ENCODE results near the gene CLEC2A. TPM values are rescaled to one million over a fixed set of nuclear protein-coding genes. Genes with fewer than 3 reads are reported as not detected.

Gene CLEC2A
- total and polyA plus RNA-seq, 2 donors (not counting 3 experiments of a cell fraction or from before 2014, with no cell fraction given): not detected

GRCh38 chr12:9897535-9897934, 34.6 kb downstream of the CLEC2A start:
- Histone ChIP-seq H3K79me2 (ENCODE audit: control insufficient read depth, insufficient read depth, low read length) (no peaks in the 10 kb centered on the region), H3K27me3 (ENCODE audit: control insufficient read depth in 2 of 2, insufficient read depth in 2 of 2, low read length in 2 of 2) (peaks cover 8% of the 10 kb centered on the region in 2 experiments), H3K9me3 (replicated peaks; ENCODE audit: control insufficient read depth, insufficient read depth, low read length) (no peaks in the 10 kb centered on the region), H3K4me2 (ENCODE audit: insufficient read depth, low read length) (no peak overlapping the region), H3K4me1 (ENCODE audit: control insufficient read depth, extremely low read depth, insufficient read depth, low read length) (no peaks in the 10 kb centered on the region), H3K4me3 (replicated peaks in 1 of 3; ENCODE audit: insufficient read depth in 1 of 3, low read depth in 1 of 3, low read length in 3 of 3) (no peak overlapping the region), H3K27ac (ENCODE audit: insufficient read depth, low read depth, low read length) (no peak overlapping the region), H3K36me3 (ENCODE audit: control insufficient read depth in 2 of 2, extremely low read depth in 1 of 2, insufficient read depth in 2 of 2, low read length in 2 of 2) (no peaks in the 10 kb centered on the region), H4K20me1 (replicated peaks; ENCODE audit: control insufficient read depth, extremely low read depth, insufficient read depth, low read length) (no peaks in the 10 kb centered on the region), H3K9me1 (replicated peaks; ENCODE audit: control insufficient read depth, extremely low read depth, insufficient read depth, low read length) (no peaks in the 10 kb centered on the region), H3K9ac (replicated peaks; ENCODE audit: extremely low read depth, insufficient read depth, low read length) (no peak overlapping the region), H2AFZ (ENCODE audit: low read depth, low read length) (no peak overlapping the region)
- DNase-seq (ENCODE audit: low read depth, low spot score): no peak
- POLR2A ChIA-PET: no interaction called here
- TF ChIP-seq MYC (IDR thresholded peaks at IDR 0.05; ENCODE audit: low read depth, low read length): no peak
- TF ChIP-seq POLR2AphosphoS5 (IDR thresholded peaks at IDR 0.05; ENCODE audit: insufficient read depth, low read depth, low read length): no peak
- no TSS peak for BruUV-seq (replicated peaks)
- dilution Hi-C loops (cut with MboI; ENCODE audit: extremely low pct_ligation_motif_present, low sequenced_read_pairs) (no loop called here), intact Hi-C loops (cut with micrococcal nuclease) (no loop called here)
- CTCF ChIA-PET: no interaction called here
- no peak for FAIRE-seq

DNA sequence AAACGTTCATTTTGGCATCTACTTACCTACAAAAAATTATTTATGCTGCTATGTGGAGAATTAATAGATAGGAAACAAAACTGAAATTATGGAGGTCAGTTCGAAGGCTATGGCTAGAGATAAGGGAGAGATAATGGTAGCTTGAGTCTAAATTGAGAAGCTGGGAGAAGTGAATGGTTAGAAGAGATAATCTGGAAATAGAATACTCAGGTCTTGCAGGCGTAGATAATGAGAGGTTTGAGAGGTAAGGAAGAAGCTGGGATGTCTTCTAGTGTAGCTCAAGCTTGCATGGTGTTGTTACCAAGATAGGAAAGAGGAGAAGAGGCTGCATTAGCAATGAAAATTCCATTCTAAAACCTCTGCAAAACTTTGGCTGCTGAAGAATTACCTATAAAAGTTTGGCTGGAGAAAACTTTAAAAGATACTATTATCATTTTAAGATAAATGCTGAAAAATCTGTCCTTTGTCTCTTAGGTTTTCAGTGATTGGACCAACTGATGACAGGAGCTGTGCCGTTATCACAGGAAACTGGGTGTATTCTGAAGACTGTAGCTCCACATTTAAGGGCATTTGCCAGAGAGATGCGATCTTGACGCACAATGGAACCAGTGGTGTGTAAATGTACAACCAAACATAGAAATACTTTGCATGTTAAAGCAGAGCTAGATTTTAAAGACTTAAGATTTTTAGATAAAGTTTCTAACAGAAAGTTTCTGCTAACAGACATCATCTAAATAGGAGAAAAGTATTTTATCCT, 36.8 kb downstream of the CLEC2A start:
- CTCF ChIA-PET: interaction anchor here (1.0 to 3.2 kb wide), 8 partner anchors 8 to 146 kb away, joined by 3 to 20 read pairs (median 4); no protein-coding TSS in a partner anchor
- no peak overlapping the region for H2AFZ ChIP-seq (ENCODE audit: low read depth, low read length)
- H3K4me2 ChIP-seq (ENCODE audit: insufficient read depth, low read length): no peak overlapping the region
- dilution Hi-C loops (cut with MboI; ENCODE audit: extremely low pct_ligation_motif_present, low sequenced_read_pairs): no loop called here
- POLR2A ChIA-PET: no interaction called here
- H3K27ac ChIP-seq (ENCODE audit: insufficient read depth, low read depth, low read length): no peak overlapping the region
- no peaks in the 10 kb centered on the region for H3K36me3 ChIP-seq (ENCODE audit: control insufficient read depth in 2 of 2, extremely low read depth in 1 of 2, insufficient read depth in 2 of 2, low read length in 2 of 2)
- no peaks in the 10 kb centered on the region for H4K20me1 ChIP-seq (replicated peaks; ENCODE audit: control insufficient read depth, extremely low read depth, insufficient read depth, low read length)
- no peaks in the 10 kb centered on the region for H3K4me1 ChIP-seq (ENCODE audit: control insufficient read depth, extremely low read depth, insufficient read depth, low read length)
- TF ChIP-seq, protein P1, sequence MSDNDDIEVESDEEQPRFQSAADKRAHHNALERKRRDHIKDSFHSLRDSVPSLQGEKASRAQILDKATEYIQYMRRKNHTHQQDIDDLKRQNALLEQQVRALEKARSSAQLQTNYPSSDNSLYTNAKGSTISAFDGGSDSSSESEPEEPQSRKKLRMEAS (IDR thresholded peaks at IDR 0.05; ENCODE audit: insufficient read depth, insufficient read length): no peak
- TF ChIP-seq POLR2AphosphoS5 (IDR thresholded peaks at IDR 0.05; ENCODE audit: insufficient read depth, low read depth, low read length): no peak
- TF ChIP-seq EZH2 (IDR thresholded peaks at IDR 0.05; ENCODE audit: borderline replicate concordance, low read depth, low read length, severe bottlenecking): no peak
- TF ChIP-seq JUN (IDR thresholded peaks at IDR 0.05; ENCODE audit: borderline replicate concordance, insufficient read depth, insufficient read length, low read depth): no peak
- TF ChIP-seq FOS (IDR thresholded peaks at IDR 0.05; ENCODE audit: borderline replicate concordance, insufficient read depth, low read length): no peak
- TF ChIP-seq POLR2A (IDR thresholded peaks at IDR 0.05; ENCODE audit: low read depth, low read length): no peak
- TF ChIP-seq, protein P2, sequence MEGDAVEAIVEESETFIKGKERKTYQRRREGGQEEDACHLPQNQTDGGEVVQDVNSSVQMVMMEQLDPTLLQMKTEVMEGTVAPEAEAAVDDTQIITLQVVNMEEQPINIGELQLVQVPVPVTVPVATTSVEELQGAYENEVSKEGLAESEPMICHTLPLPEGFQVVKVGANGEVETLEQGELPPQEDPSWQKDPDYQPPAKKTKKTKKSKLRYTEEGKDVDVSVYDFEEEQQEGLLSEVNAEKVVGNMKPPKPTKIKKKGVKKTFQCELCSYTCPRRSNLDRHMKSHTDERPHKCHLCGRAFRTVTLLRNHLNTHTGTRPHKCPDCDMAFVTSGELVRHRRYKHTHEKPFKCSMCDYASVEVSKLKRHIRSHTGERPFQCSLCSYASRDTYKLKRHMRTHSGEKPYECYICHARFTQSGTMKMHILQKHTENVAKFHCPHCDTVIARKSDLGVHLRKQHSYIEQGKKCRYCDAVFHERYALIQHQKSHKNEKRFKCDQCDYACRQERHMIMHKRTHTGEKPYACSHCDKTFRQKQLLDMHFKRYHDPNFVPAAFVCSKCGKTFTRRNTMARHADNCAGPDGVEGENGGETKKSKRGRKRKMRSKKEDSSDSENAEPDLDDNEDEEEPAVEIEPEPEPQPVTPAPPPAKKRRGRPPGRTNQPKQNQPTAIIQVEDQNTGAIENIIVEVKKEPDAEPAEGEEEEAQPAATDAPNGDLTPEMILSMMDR (IDR thresholded peaks at IDR 0.05; ENCODE audit: extremely low read depth in 1 of 2, insufficient read depth in 1 of 2, low read depth in 1 of 2, low read length in 2 of 2): no peak
- no peak for TF ChIP-seq MYC (IDR thresholded peaks at IDR 0.05; ENCODE audit: low read depth, low read length)
- no peak for TF ChIP-seq GATA2 (IDR thresholded peaks at IDR 0.05; ENCODE audit: insufficient read depth, insufficient read length, low read depth, low read length)
- FAIRE-seq (no peak), DNase-seq (ENCODE audit: low read depth, low spot score) (no peak)
- H3K27me3 ChIP-seq (ENCODE audit: control insufficient read depth in 2 of 2, insufficient read depth in 2 of 2, low read length in 2 of 2): peaks cover 8% of the 10 kb centered on the region in 2 experiments
- H3K9me1 ChIP-seq (replicated peaks; ENCODE audit: control insufficient read depth, extremely low read depth, insufficient read depth, low read length): no peaks in the 10 kb centered on the region
- no peaks in the 10 kb centered on the region for H3K9me3 ChIP-seq (replicated peaks; ENCODE audit: control insufficient read depth, insufficient read depth, low read length)
- no peak overlapping the region for H3K9ac ChIP-seq (replicated peaks; ENCODE audit: extremely low read depth, insufficient read depth, low read length)
- no peak overlapping the region for H3K4me3 ChIP-seq (replicated peaks in 1 of 3; ENCODE audit: insufficient read depth in 1 of 3, low read depth in 1 of 3, low read length in 3 of 3)
- H3K79me2 ChIP-seq (ENCODE audit: control insufficient read depth, insufficient read depth, low read length): no peaks in the 10 kb centered on the region
- BruUV-seq (replicated peaks): no TSS peak
- intact Hi-C loops (cut with micrococcal nuclease): no loop called here
